Calu3 (cell line): ENCODE measurements around the gene TNNI2. TPM values are rescaled to one million over a fixed set of nuclear protein-coding genes. Genes with fewer than 3 reads are reported as not detected.

Experiments used
- BruUV-seq: library from RNA; stranded (reverse); fragments of 400-500 nt; replicated peaks from 2 replicates; lab custom pipeline; 2021; lab: Mats Ljungman, UMichigan
- CTCF ChIA-PET: fragments of 300-600 bp; sonication (Branson Sonifier 250); formaldehyde crosslinking; loops from one replicate; lab custom pipeline; 2022; ENCODE audit warnings: antibody characterized with exemption; lab: Charles Lee
- DNase-seq: peaks from one replicate; pipeline ENCODE4 v3.0.0; 2022
- H3K27ac Mint-ChIP-seq: one replicate; pipeline ENCODE4 v1.8.0; 2022; ENCODE audit warnings: mixed read lengths; ENCODE audit not compliant: unreplicated experiment
- H3K27me3 Mint-ChIP-seq: one replicate; pipeline ENCODE4 v1.8.0; 2022; ENCODE audit warnings: mixed read lengths; ENCODE audit not compliant: unreplicated experiment
- H3K36me3 Mint-ChIP-seq: one replicate; pipeline ENCODE4 v1.8.0; 2022; ENCODE audit warnings: mild to moderate bottlenecking, moderate library complexity, mixed read lengths; ENCODE audit not compliant: insufficient read depth, unreplicated experiment
- H3K4me1 Mint-ChIP-seq: one replicate; pipeline ENCODE4 v1.8.0; 2022; ENCODE audit warnings: mild to moderate bottlenecking, low read depth, mixed read lengths; ENCODE audit not compliant: unreplicated experiment
- H3K4me3 Mint-ChIP-seq: one replicate; pipeline ENCODE4 v1.8.0; 2022; ENCODE audit warnings: mild to moderate bottlenecking, low read depth, moderate library complexity, mixed read lengths; ENCODE audit not compliant: unreplicated experiment
- H3K9me3 Mint-ChIP-seq: one replicate; pipeline ENCODE4 v1.8.0; 2022; ENCODE audit warnings: low read depth, mixed read lengths; ENCODE audit not compliant: unreplicated experiment
- intact Hi-C: fragments of 100-400 bp; cut with micrococcal nuclease; formaldehyde crosslinking; loops from one replicate; pipeline ENCODE4 v1.10.0; 2022; ENCODE audit not compliant: unreplicated experiment
- total RNA-seq: library from RNA; stranded (reverse); gene quantifications from 2 replicates; pipeline ENCODE4 v1.2.3, GENCODE V29; 2022
- TF ChIP-seq, protein P1 (sequence below): fragments of 200-600 bp; IDR thresholded peaks from one replicate; pipeline ENCODE4 v1.8.0; 2022; ENCODE audit warnings: antibody characterized with exemption; ENCODE audit not compliant: unreplicated experiment

TNNI2 gene
- total RNA-seq, 1 experiment from 2014 or later = 1.3 TPM

DNA sequence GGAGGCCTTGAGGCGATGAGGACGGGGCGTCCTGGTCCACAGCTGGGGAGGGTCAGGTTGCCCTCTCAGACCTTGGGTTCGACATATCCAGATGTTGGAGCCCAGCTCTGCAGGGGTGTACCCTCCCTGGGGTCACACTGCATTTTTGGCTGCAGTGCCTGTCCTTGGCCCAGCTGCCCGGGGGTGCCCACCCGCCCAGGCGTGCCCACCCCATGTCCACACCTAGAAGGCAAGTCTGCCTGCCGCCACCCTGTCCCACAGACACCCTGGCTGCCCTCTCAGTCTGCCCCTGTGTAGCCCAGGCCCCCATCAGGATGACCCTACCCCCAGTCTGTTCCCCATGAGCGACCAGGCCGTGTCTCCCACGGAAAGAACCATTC is 17.1 kb downstream of the TNNI2 start:
- CTCF ChIA-PET = no interaction called here
- DNase-seq = no peak
- no TSS peak for BruUV-seq
- Mint-ChIP-seq H3K4me3 (no peak overlapping the region), H3K27ac (no peak overlapping the region), H3K27me3 (peaks cover 15% of the 10 kb centered on the region), H3K36me3 (no peaks in the 10 kb centered on the region), H3K4me1 (no peaks in the 10 kb centered on the region), H3K9me3 (no peaks in the 10 kb centered on the region)
- TF ChIP-seq, protein P1, sequence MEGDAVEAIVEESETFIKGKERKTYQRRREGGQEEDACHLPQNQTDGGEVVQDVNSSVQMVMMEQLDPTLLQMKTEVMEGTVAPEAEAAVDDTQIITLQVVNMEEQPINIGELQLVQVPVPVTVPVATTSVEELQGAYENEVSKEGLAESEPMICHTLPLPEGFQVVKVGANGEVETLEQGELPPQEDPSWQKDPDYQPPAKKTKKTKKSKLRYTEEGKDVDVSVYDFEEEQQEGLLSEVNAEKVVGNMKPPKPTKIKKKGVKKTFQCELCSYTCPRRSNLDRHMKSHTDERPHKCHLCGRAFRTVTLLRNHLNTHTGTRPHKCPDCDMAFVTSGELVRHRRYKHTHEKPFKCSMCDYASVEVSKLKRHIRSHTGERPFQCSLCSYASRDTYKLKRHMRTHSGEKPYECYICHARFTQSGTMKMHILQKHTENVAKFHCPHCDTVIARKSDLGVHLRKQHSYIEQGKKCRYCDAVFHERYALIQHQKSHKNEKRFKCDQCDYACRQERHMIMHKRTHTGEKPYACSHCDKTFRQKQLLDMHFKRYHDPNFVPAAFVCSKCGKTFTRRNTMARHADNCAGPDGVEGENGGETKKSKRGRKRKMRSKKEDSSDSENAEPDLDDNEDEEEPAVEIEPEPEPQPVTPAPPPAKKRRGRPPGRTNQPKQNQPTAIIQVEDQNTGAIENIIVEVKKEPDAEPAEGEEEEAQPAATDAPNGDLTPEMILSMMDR = no peak
- intact Hi-C loops = no loop called here

DNA sequence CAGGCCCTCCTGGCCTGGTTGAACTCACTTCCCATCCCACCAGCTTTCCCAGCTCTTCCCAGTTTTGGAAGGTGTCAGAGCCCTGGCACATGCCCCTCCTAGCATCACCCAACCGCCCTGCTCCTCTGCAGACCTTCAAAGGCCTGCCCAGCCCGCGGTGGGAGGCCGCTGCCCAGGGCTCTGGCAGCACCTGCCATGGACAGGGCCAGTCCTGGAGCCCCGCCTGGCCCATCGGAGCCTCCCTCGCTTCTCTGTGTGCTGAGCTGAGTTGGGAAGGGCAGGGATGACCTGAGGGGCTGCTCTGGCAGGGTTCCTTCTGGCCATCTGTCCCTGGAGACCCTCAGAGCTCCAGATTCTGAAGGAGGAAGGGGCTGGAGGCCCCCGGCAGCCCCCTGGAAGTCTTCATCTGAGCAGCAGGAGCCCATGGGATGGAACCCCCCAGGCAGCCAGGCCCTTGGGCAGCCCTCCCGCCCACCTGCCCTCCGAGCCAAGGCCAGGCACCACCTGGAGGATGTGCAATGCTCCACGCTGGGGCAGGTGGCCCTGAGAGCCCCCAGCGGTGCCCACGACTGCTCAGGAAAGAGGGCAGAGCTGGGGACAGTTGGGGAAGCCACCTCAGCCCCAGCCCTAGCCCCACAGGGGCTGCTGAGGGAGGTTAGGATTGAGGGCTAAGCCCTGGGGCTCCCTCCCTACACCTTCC is 17.7 kb downstream of the TNNI2 start:
- no peaks in the 10 kb centered on the region for H3K9me3 Mint-ChIP-seq
- intact Hi-C loops = no loop called here
- no peak overlapping the region for H3K4me3 Mint-ChIP-seq
- TF ChIP-seq, protein P1 = no peak
- H3K36me3 Mint-ChIP-seq = no peaks in the 10 kb centered on the region
- no peak overlapping the region for H3K27ac Mint-ChIP-seq
- no peak for DNase-seq
- CTCF ChIA-PET = interaction anchor here (0.6 kb wide), 1 partner anchor 17 kb away, joined by 3 read pairs; no protein-coding TSS in a partner anchor
- no peaks in the 10 kb centered on the region for H3K4me1 Mint-ChIP-seq
- H3K27me3 Mint-ChIP-seq = peaks cover 15% of the 10 kb centered on the region
- no TSS peak for BruUV-seq

- H3K4me1 Mint-ChIP-seq = no peaks in the 10 kb centered on the region
- H3K4me3 Mint-ChIP-seq = no peak overlapping the region
- H3K27me3 Mint-ChIP-seq = peaks cover 15% of the 10 kb centered on the region
- no peaks in the 10 kb centered on the region for H3K9me3 Mint-ChIP-seq
- H3K27ac Mint-ChIP-seq = no peak overlapping the region
- CTCF ChIA-PET = no interaction called here
- TF ChIP-seq, protein P1 = no peak
- no peaks in the 10 kb centered on the region for H3K36me3 Mint-ChIP-seq
- no TSS peak for BruUV-seq
- no peak for DNase-seq
- intact Hi-C loops = no loop called here
Measured at GRCh38 chr11:1857064-1857463, 18.3 kb downstream of the TNNI2 start.

DNA sequence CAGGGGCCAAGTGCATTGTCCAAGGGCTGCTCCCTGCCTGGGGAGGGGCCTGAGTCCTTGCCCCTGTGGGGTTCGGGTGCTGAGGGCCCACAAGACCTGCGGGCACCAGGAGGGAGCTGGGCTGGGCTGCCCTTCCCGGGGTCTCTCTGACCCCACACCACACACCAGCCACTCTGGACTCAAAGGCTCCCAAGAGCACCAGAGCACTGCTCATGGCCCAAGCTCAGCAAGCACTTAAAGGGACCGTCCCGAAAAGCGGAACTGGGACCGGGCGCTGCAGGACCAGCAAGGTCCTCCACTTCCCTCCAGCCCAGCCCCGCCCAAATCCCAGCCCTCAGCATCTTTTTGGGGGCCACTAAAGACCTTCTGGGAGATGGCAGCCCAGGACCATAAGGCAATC is 19.4 kb downstream of the TNNI2 start:
- H3K36me3 Mint-ChIP-seq = no peaks in the 10 kb centered on the region
- H3K4me3 Mint-ChIP-seq = no peak overlapping the region
- H3K4me1 Mint-ChIP-seq = peaks cover 5% of the 10 kb centered on the region
- no TSS peak for BruUV-seq
- H3K27ac Mint-ChIP-seq = no peak overlapping the region
- no peaks in the 10 kb centered on the region for H3K9me3 Mint-ChIP-seq
- CTCF ChIA-PET = no interaction called here
- DNase-seq = no peak
- H3K27me3 Mint-ChIP-seq = peaks cover 5% of the 10 kb centered on the region
- TF ChIP-seq, protein P1 = no peak
- intact Hi-C loops = no loop called here
